HepG2 (cell line): ENCODE data around the gene GGPS1. TPM values are rescaled to one million over a fixed set of nuclear protein-coding genes. Genes with fewer than 3 reads are reported as not detected.

Source experiments
- ARID3A ChIP-seq: IDR thresholded peaks from 2 replicates; pipeline ENCODE4 v1.6.1; 2012; ENCODE audit warnings: low read depth, low read length, improper control_type of control experiment
- EEA1 ChIP-seq: sonication (generic); formaldehyde crosslinking; IDR thresholded peaks from 2 replicates; pipeline ENCODE4 v1.5.1; 2020; ENCODE audit warnings: mild to moderate bottlenecking, missing genetic modification reagents, borderline replicate concordance
- KLF6 ChIP-seq: IDR thresholded peaks from 2 replicates; pipeline ENCODE4 v1.8.0; 2016; ENCODE audit warnings: missing biosample characterization, missing genetic modification reagents
- MED1 ChIP-seq: sonication (generic); formaldehyde crosslinking; IDR thresholded peaks from 2 replicates; pipeline ENCODE4 v1.4.0; 2020; ENCODE audit warnings: missing genetic modification reagents
- MED8 ChIP-seq: sonication (generic); formaldehyde crosslinking; IDR thresholded peaks from 2 replicates; pipeline ENCODE4 v1.8.1; 2023; ENCODE audit warnings: mild to moderate bottlenecking, missing genetic modification reagents; ENCODE audit not compliant: insufficient replicate concordance
- NFYB ChIP-seq: sonication (generic); formaldehyde crosslinking; IDR thresholded peaks from 2 replicates; pipeline ENCODE4 v1.4.0; 2020; ENCODE audit warnings: missing genetic modification reagents
- POLR2AphosphoS5 ChIP-seq: IDR thresholded peaks from 2 replicates; pipeline ENCODE4 v1.6.1; 2012; ENCODE audit warnings: low read depth, low read length
- STAT6 ChIP-seq: sonication (generic); formaldehyde crosslinking; IDR thresholded peaks from 2 replicates; pipeline ENCODE4 v1.4.0; 2020; ENCODE audit warnings: missing genetic modification reagents, mild to moderate bottlenecking, borderline replicate concordance
- ZBTB14 ChIP-seq: sonication (generic); formaldehyde crosslinking; IDR thresholded peaks from 2 replicates; pipeline ENCODE4 v1.4.0; 2020; ENCODE audit warnings: missing genetic modification reagents
- ZKSCAN8 ChIP-seq: IDR thresholded peaks from 2 replicates; pipeline ENCODE4 v1.6.1; 2016; ENCODE audit warnings: borderline replicate concordance, missing genetic modification reagents, missing compliant biosample characterization
- ZMAT5 ChIP-seq: sonication (generic); formaldehyde crosslinking; IDR thresholded peaks from 2 replicates; pipeline ENCODE4 v1.5.0; 2020; ENCODE audit warnings: mild to moderate bottlenecking, low read depth, missing genetic modification reagents, borderline replicate concordance
- ZNF235 ChIP-seq: sonication (generic); formaldehyde crosslinking; IDR thresholded peaks from 2 replicates; pipeline ENCODE4 v1.8.1; 2023; ENCODE audit warnings: mild to moderate bottlenecking, missing genetic modification reagents, borderline replicate concordance
- ZNF263 ChIP-seq: sonication (generic); formaldehyde crosslinking; IDR thresholded peaks from 2 replicates; pipeline ENCODE4 v1.4.0; 2020; ENCODE audit warnings: missing genetic modification reagents
- ZNF574 ChIP-seq: sonication (generic); formaldehyde crosslinking; IDR thresholded peaks from 2 replicates; pipeline ENCODE4 v1.4.0; 2020; ENCODE audit warnings: missing genetic modification reagents
- ZNF577 ChIP-seq: sonication (generic); formaldehyde crosslinking; IDR thresholded peaks from 2 replicates; pipeline ENCODE4 v1.4.0; 2020; ENCODE audit warnings: mild to moderate bottlenecking, low read depth, missing genetic modification reagents, borderline replicate concordance
- ZSCAN9 ChIP-seq: IDR thresholded peaks from 2 replicates; pipeline ENCODE4 v1.6.1; 2016; ENCODE audit warnings: borderline replicate concordance
- polyA plus RNA-seq, 8 experiments: library from polyadenylated mRNA; depleted of rRNA in 3 of 8; stranded (reverse) in 7 of 8; unstranded in 1 of 8; fragments of >200 nt; fragmentation: Illumina TruSeq in 4 of 8; extraction: Trizol in 4 of 8; gene quantifications; 2 replicates each; pipeline versions ENCODE4 v1.2.1 to v1.2.3, GENCODE V29; 2011 to 2016; ENCODE audit warnings: low read depth in 4 of 8, missing spikeins in 1 of 8, mixed read lengths in 1 of 8; ENCODE audit not compliant: insufficient read depth in 1 of 8
- total RNA-seq, 5 experiments: library from RNA; depleted of rRNA; stranded (reverse); fragments of >200 nt; fragmentation: Illumina TruSeq; extraction: Trizol; gene quantifications; 2 replicates each; pipeline ENCODE4 v1.2.3, GENCODE V29; 2016; ENCODE audit warnings: low read depth in 1 of 5

The GGPS1 gene
- total and polyA plus RNA-seq, 2 of the 13 experiments (the other 11 are each of a cell fraction or from before 2014, with no cell fraction given), result 28.8 to 42.6 TPM

- TF ChIP-seq ZNF574, result peak; percentile 64
- TF ChIP-seq MED8, result peak; percentile 64
- TF ChIP-seq NFYB (CRISPR knock-in tag), result peak; percentile 78
- peak; percentile 58; the same call in 1 of the 2 replicates for TF ChIP-seq ZNF263
- 0 out of 2 replicates have a peak, but pooled peaks have one; percentile 22 for TF ChIP-seq ZBTB14 (CRISPR knock-in tag)
- 0 out of 2 replicates have a peak, but pooled peaks have one; percentile 14 for TF ChIP-seq ZSCAN9
- peak; percentile 56 for TF ChIP-seq KLF6 (CRISPR knock-in tag)
- peak; percentile 22; the same call in 1 of the 2 replicates for TF ChIP-seq ARID3A
- TF ChIP-seq ZKSCAN8 (CRISPR knock-in tag), result no peak
- TF ChIP-seq ZNF577, result no peak
- no peak for TF ChIP-seq STAT6 (CRISPR knock-in tag)
- TF ChIP-seq ZMAT5 (CRISPR knock-in tag), result no peak
- TF ChIP-seq EEA1, result no peak
- TF ChIP-seq ZNF235, result 0 out of 2 replicates have a peak, but pooled peaks have one; percentile 38
- TF ChIP-seq MED1 (CRISPR knock-in tag), result peak; percentile 25; the same call in 1 of the 2 replicates
- TF ChIP-seq POLR2AphosphoS5, result peak; percentile 64
These were observed at the start of gene GGPS1 (continued) for GRCh38 chr1:235328271-235329138.
